Measurements from ENCODE around the gene PDZK1IP1.
"Not testable (repeated sequence)": the region's sequence is repeated elsewhere in the genome, so short reads cannot be mapped to it uniquely, and the experiment has no call there.

PDZK1IP1 gene

GRCh38 chr1:47209091-47209490, 19.3 kb upstream of the PDZK1IP1 start:
- no peak for TF ChIP-seq CTCF (conservative IDR thresholded peaks at IDR 0.05; ENCODE audit: low read depth, low read length)
- H3K4me3 ChIP-seq (ENCODE audit: low read length): no peak overlapping the region
- no peak for DNase-seq (ENCODE audit: low read depth)

GRCh38 chr1:47208374-47208850, 18.6 kb upstream of the PDZK1IP1 start:
- no peak for TF ChIP-seq CTCF (conservative IDR thresholded peaks at IDR 0.05; ENCODE audit: low read depth, low read length)
- no peak for DNase-seq (ENCODE audit: low read depth)
- no peak overlapping the region for H3K4me3 ChIP-seq (ENCODE audit: low read length)

GRCh38 chr1:47207803-47208373, 18.1 kb upstream of the PDZK1IP1 start:
- TF ChIP-seq CTCF (conservative IDR thresholded peaks at IDR 0.05; ENCODE audit: low read depth, low read length): no peak
- no peak for DNase-seq (ENCODE audit: low read depth)
- no peak overlapping the region for H3K4me3 ChIP-seq (ENCODE audit: low read length)

- TF ChIP-seq CTCF (conservative IDR thresholded peaks at IDR 0.05; ENCODE audit: low read depth, low read length): no peak
- no peak for DNase-seq (ENCODE audit: low read depth)
- H3K4me3 ChIP-seq (ENCODE audit: low read length): no peak overlapping the region
These were observed 16.1 kb upstream of the PDZK1IP1 start for GRCh38 chr1:47205918-47206317.

GRCh38 chr1:47203504-47203903, 13.7 kb upstream of the PDZK1IP1 start:
- not testable (repeated sequence) for H3K4me3 ChIP-seq (ENCODE audit: low read length); DNase-seq (ENCODE audit: low read depth)

- no peak overlapping the region for H3K4me3 ChIP-seq (ENCODE audit: low read length)
- DNase-seq (ENCODE audit: low read depth): no peak
- TF ChIP-seq CTCF (conservative IDR thresholded peaks at IDR 0.05; ENCODE audit: low read depth, low read length): no peak
These were observed 11.3 kb upstream of the PDZK1IP1 start for GRCh38 chr1:47201179-47201578.

GRCh38 chr1:47198214-47198613, 8.4 kb upstream of the PDZK1IP1 start:
- H3K4me3 ChIP-seq (ENCODE audit: low read length): no peak overlapping the region
- no peak for DNase-seq (ENCODE audit: low read depth)
- TF ChIP-seq CTCF (conservative IDR thresholded peaks at IDR 0.05; ENCODE audit: low read depth, low read length): no peak
